Mesothelial cell of epicardium (in vitro differentiated cells): Measurements from ENCODE around the gene CFAP20DC. TPM values are rescaled to one million over a fixed set of nuclear protein-coding genes. Genes with fewer than 3 reads are reported as not detected.
"Not testable (repeated sequence)": the region's sequence is repeated elsewhere in the genome, so short reads cannot be mapped to it uniquely, and the experiment has no call there.

Source experiments
- DNase-seq, 2 experiments: peaks; one replicate each; pipeline ENCODE4 v3.0.0; 2021; ENCODE audit warnings: low spot score in 2 of 2; ENCODE audit not compliant: unreplicated experiment in 2 of 2
- H3K27ac Mint-ChIP-seq: 2 replicates; pipeline ENCODE4 v1.8.0; 2021; ENCODE audit warnings: mixed read lengths
- H3K27me3 Mint-ChIP-seq: 2 replicates; pipeline ENCODE4 v1.8.0; 2021; ENCODE audit warnings: low read depth, mixed read lengths
- H3K36me3 Mint-ChIP-seq: 2 replicates; pipeline ENCODE4 v1.8.0; 2021; ENCODE audit warnings: mixed read lengths
- H3K4me1 Mint-ChIP-seq: 2 replicates; pipeline ENCODE4 v1.8.0; 2021; ENCODE audit warnings: mixed read lengths
- H3K4me3 Mint-ChIP-seq: 2 replicates; pipeline ENCODE4 v1.8.0; 2021; ENCODE audit warnings: mild to moderate bottlenecking, moderate library complexity, mixed read lengths
- H3K9me3 Mint-ChIP-seq: 2 replicates; pipeline ENCODE4 v1.8.0; 2021; ENCODE audit warnings: mixed read lengths
- total RNA-seq: library from RNA; stranded (reverse); gene quantifications from 3 replicates; pipeline ENCODE4 v1.2.1, GENCODE V29; 2021
- TF ChIP-seq, protein P1 (sequence below): fragments of 200-600 bp; sonication (generic); IDR thresholded peaks from one replicate; pipeline ENCODE4 v1.5.0; 2021; ENCODE audit warnings: antibody characterized with exemption; ENCODE audit not compliant: unreplicated experiment

The CFAP20DC gene
- total RNA-seq, 1 donor from 2014 or later, result 5.4 TPM

DNA sequence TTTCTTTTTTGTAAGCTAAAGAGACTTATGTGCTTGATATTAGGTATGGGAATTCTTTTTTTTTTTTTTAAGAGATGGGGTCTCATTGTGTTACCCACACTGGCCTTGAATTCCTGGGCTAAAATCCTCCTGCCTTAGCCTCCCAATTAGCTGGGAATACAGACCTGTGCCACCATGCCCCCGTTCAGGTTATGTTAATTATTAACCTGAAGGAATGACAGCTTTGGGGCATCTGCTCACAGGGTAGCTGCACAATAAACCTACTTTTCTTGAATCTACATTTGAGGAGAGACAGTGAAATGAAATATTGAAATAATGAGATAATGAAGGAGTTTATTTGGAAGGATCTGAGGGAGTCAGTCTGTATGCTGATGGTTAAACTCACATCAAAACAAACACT is 225.0 kb downstream of the CFAP20DC start:
- H3K27me3 Mint-ChIP-seq, result no peaks in the 10 kb centered on the region
- H3K27ac Mint-ChIP-seq, result no peak overlapping the region
- H3K9me3 Mint-ChIP-seq, result no peaks in the 10 kb centered on the region
- TF ChIP-seq, protein P1, sequence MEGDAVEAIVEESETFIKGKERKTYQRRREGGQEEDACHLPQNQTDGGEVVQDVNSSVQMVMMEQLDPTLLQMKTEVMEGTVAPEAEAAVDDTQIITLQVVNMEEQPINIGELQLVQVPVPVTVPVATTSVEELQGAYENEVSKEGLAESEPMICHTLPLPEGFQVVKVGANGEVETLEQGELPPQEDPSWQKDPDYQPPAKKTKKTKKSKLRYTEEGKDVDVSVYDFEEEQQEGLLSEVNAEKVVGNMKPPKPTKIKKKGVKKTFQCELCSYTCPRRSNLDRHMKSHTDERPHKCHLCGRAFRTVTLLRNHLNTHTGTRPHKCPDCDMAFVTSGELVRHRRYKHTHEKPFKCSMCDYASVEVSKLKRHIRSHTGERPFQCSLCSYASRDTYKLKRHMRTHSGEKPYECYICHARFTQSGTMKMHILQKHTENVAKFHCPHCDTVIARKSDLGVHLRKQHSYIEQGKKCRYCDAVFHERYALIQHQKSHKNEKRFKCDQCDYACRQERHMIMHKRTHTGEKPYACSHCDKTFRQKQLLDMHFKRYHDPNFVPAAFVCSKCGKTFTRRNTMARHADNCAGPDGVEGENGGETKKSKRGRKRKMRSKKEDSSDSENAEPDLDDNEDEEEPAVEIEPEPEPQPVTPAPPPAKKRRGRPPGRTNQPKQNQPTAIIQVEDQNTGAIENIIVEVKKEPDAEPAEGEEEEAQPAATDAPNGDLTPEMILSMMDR, result no peak
- no peak overlapping the region for H3K4me3 Mint-ChIP-seq
- no peaks in the 10 kb centered on the region for H3K36me3 Mint-ChIP-seq
- no peak for DNase-seq
- peaks cover 5% of the 10 kb centered on the region for H3K4me1 Mint-ChIP-seq

DNA sequence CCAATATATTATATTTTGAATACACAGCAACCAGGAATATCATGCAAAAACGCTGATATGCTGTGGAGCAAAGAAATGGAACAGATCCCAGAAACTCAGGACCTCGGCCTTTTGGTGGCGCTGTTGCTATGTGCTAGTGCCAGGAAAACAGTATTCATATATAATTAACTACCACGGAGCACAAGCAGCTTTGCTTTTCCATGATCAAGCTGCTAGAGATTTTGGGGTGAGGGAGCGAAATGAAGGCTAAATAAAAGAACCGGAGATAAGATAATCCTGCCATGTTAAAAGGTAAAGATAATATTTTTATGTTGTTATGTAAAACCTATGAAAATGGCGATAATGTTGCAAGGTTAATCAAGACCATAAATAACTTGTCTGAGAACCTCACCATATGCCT is 225.5 kb downstream of the CFAP20DC start:
- Mint-ChIP-seq H3K9me3 (no peaks in the 10 kb centered on the region), H3K4me1 (peaks cover 5% of the 10 kb centered on the region), H3K36me3 (no peaks in the 10 kb centered on the region), H3K27ac (no peak overlapping the region), H3K27me3 (no peaks in the 10 kb centered on the region), H3K4me3 (no peak overlapping the region)
- peak; percentile 36 to 65 for DNase-seq
- TF ChIP-seq, protein P1, result peak; percentile 50

DNA sequence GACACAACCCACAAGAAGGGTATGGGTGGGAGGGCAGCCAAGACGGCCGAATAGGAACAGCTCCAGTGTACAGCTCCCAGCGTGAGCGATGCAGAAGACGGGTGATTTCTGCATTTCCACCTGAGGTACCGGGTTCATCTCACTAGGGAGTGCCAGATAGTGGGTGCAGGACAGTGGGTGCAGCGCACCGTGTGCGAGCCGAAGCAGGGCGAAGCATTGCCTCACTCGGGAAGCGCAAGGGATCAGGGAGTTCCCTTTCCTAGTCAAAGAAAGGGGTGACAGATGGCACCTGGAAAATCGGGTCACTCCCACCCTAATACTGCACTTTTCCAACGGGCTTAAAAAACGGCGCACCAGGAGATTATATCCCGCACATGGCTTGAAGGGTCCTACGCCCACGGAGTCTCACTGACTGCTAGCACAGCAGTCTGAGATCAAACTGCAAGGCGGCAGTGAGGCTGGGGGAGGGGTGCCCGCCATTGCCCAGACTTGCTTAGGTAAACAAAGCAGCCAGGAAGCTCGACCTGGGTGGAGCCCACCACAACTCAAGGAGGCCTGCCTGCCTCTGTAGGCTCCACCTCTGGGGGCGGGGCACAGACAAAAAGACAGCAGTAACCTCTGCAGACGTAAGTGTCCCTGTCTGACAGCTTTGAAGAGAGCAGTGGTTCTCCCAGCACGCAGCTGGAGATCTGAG is 243.1 kb downstream of the CFAP20DC start:
- not testable (repeated sequence) for H3K27me3 Mint-ChIP-seq, H3K36me3 Mint-ChIP-seq, DNase-seq, H3K27ac Mint-ChIP-seq, H3K4me3 Mint-ChIP-seq, H3K4me1 Mint-ChIP-seq
- peaks cover 25% of the 10 kb centered on the region for H3K9me3 Mint-ChIP-seq

DNA sequence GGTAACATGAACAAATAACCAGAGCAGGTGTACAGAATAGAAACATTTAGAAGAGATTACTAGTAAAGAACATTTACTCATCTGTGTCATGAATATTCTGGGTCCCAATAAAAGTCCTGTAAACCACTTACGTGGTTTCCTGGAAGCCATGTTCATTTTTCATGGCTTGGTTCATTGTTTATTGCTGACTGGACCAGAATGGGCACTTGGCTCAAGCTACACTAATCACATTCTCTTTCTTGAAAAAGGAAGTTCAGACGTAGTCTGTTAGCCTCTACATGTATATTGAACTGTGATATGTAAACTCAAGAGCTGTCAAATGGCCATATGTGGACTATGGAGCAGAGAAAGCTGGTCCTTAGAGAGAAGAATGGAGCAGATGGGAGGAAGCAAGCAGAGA is 244.9 kb downstream of the CFAP20DC start:
- Mint-ChIP-seq H3K27me3 (no peaks in the 10 kb centered on the region), H3K4me3 (no peak overlapping the region), H3K9me3 (peaks cover 25% of the 10 kb centered on the region), H3K27ac (no peak overlapping the region), H3K4me1 (peaks cover 2% of the 10 kb centered on the region), H3K36me3 (peaks cover 1% of the 10 kb centered on the region)
- TF ChIP-seq, protein P1, result no peak
- no peak for DNase-seq

DNA sequence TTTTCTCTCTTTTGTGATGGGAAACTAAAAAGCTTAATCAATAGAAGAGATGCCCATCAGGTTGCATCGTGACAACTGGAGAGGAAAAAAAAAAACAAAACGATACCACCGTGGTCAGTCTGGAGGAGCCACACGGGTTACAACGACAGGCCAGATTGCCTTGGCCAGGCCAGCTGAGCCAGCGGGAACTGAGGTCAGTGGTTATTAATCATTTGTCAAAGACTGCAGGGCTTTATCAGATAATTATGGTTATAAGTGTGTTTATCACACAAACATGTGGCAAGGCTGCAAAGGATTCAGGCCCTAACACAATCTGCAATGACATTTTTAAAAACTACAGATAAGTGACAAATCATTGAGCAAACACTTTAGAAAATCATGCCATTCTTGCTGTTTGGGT is 248.3 kb downstream of the CFAP20DC start:
- H3K9me3 Mint-ChIP-seq, result peaks cover 4% of the 10 kb centered on the region
- H3K36me3 Mint-ChIP-seq, result peaks cover 1% of the 10 kb centered on the region
- no peak for DNase-seq
- TF ChIP-seq, protein P1, result no peak
- no peaks in the 10 kb centered on the region for H3K27me3 Mint-ChIP-seq
- H3K4me3 Mint-ChIP-seq, result no peak overlapping the region
- no peak overlapping the region for H3K27ac Mint-ChIP-seq
- peaks cover 2% of the 10 kb centered on the region for H3K4me1 Mint-ChIP-seq

DNA sequence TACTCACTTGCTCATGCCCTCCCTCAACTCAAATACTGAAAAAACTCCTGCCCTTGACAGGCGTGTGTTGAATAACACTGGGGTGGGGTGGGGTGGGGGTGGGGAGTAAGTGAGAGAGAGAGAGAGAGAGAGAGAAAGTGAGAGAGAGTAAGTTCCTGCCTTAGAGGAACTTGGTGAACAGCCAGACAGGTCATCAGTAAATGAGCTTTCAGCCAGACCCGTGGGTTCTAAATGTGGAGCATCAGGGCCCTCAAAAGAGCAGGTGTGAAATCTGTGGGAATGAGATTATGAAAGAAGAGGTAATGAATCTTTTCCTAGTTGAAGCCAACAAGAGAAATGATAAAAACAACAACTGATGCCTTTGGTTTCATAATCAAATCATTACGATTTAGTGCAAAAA is 248.9 kb downstream of the CFAP20DC start:
- TF ChIP-seq, protein P1, result no peak
- Mint-ChIP-seq H3K9me3 (no peaks in the 10 kb centered on the region), H3K36me3 (no peaks in the 10 kb centered on the region), H3K27ac (no peak overlapping the region), H3K27me3 (no peaks in the 10 kb centered on the region), H3K4me1 (peaks cover 2% of the 10 kb centered on the region), H3K4me3 (no peak overlapping the region)
- DNase-seq, result no peak
